GM21825 (cell line): ENCODE measurements around the gene EEIG1.

Source experiments
- ATAC-seq: cut with Tn5 transposase; IDR thresholded peaks from one replicate; pipeline ENCODE4 v1.9.1; 2021; ENCODE audit warnings: mild to moderate bottlenecking, moderate library complexity; ENCODE audit not compliant: unreplicated experiment

EEIG1 gene

DNA sequence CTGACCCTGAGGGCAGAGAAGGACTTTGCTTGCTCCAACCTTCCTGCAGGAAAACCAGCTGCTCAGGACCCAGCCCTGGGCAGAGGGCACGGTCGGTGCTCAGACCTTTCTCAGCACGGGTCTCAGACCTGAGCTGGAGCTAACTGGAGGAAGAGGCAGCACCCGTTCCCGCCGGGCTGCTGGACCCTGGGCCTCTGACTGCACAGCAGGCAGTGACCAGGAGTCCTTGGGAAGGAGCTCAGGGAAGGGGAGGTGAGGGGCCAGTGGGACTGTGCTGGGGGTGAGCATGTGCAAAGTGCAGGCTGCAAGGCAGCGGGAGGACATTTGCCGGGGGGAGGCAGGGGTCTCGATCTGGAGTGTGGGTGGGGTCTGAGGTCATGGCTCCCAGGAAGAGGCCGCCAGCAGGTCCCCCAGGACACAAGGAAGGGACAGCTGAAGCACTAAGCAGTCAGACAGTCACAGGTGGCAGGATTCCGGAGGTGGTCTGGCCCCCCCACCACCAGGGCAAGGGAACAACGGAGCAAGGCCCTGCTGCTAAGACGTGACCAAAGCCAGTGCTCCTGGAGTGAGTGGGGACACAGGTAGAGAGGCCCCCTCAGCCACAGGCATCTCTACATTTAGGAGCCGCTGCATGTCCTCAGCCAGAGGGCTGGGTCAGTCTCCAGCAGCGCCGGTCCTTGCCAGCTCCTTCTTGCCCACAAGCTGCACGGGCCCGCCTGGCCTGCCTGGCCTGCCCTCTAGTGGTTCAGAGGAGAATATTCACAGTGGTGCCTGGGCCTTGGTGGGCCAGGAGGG is 38.4 kb downstream of the EEIG1 start:
- no peak for ATAC-seq

- no peak for ATAC-seq
These were observed 38.9 kb downstream of the EEIG1 start for GRCh38 chr9:127941961-127942215.

DNA sequence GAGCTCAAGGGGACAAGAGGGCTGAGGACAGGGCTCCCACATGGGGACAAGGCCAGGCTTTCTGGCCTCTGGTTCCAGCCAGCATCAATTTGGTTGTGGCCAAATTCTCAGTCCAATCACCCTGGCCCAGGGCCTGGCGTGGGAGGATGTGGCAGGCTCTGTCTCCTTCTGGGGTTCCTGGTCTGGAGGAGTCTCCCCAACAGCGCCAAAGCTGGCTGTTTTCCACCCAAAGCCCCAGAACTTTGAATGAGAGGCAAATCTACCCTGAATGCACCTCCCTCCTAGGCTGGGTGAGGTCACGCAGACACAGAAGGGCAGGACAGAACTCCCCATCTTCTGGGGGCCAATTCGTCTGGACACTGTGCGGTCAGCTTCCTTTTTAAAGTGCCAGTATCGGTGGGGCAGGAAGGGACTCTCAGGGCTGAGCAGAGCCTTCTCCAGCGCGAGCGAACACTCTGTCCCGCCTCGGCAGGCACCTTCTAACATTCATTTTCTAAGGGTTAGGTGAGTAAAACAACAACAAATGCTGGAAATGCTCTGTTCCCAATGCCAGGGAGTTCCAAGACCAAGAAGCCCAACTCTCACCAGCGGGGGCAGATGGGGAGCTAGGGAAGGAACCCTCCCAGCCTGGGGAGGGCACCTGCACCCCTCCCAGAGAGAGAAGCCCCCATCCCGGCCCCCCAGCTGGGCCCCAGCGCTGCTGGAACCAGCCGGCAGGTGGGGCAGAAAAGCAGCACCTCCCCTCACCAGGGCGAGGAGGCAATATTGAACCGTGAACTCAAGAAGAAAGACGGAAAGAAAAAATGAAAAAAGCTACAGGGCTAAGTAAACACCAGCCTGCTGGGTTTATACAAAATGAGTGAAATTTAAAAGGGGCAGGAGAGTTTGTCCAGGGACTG is 39.5 kb downstream of the EEIG1 start:
- no peak for ATAC-seq

GRCh38 chr9:127940593-127940992 is 40.2 kb downstream of the EEIG1 start:
- no peak for ATAC-seq

GRCh38 chr9:127938298-127938690 is 42.5 kb downstream of the EEIG1 start:
- ATAC-seq, result no peak

- ATAC-seq, result peak; percentile 80
These were observed 43.1 kb downstream of the EEIG1 start, which contains the start of gene DPM2 for GRCh38 chr9:127937388-127938297. TSS of gene DPM2 (minus strand) at chr9:127937854. CDS start at chr9:127937820, 34 bp downstream.

- no peak for ATAC-seq
These were observed 43.8 kb downstream of the EEIG1 start for GRCh38 chr9:127937056-127937387.

DNA sequence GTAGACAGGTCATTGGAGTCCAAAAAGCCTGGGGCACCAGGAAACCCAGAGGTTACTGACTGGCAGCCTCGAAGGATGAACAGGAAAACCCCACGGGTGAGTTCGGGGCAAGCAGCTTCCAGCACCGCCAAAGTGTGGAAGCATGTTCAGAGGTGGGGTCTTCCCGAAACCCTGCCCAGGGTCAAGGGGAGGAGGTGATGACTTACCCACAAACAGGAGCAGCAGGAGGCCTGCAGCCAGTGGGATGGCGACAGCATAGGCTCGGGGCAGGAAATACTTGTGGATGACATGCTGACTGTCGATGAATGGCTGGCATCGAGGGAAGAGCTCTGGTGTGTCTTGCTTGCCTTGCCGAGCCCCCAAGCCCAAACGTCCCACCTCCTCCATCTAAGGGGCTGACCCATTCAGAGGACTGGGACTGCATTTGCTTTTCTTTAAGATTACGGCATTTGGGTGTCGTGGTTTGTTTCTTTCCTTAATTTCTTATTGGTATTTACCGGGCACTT is 44.4 kb downstream of the EEIG1 start:
- ATAC-seq, result no peak

GRCh38 chr9:127935765-127936221 is 45.0 kb downstream of the EEIG1 start:
- no peak for ATAC-seq

DNA sequence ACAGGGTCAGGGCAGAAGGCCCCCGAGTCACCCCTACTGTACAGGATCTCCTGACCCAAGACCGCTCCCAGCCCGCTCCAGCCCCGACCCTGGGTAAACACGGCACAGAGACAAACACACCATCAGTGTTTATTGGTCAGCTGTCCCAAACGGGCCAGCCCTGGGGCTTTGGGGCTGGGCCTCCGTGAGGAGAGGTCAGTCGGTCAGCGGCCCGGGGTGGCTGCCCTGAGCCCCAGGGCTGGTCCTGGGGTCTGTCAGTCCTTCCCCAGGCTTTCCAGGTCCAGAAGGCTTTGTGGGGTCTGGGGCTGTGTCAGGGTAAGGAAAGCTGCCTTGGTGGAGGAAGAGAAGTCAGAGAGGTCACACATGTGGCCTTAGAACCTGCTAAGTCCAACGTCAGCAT is 45.8 kb downstream of the EEIG1 start:
- ATAC-seq, result no peak

DNA sequence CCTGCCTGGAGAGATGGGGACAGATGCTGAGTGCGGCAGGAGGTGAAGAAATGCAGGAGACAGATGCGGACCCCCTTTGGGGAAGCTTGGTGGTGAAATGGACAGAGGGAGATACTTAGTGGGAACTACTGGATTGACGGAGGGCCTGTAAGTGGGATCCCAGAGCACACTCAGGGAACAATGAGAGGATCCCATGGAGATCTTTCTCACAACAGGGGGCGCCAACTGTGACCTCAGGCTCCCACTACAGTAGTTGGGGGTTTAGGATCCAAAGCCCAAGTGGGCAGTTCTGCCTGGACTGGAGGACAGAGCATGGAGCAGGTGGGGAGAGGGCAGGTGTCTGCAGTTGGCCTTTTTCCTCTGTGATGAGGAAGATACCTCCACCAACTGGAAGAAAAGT is 46.5 kb downstream of the EEIG1 start:
- no peak for ATAC-seq

DNA sequence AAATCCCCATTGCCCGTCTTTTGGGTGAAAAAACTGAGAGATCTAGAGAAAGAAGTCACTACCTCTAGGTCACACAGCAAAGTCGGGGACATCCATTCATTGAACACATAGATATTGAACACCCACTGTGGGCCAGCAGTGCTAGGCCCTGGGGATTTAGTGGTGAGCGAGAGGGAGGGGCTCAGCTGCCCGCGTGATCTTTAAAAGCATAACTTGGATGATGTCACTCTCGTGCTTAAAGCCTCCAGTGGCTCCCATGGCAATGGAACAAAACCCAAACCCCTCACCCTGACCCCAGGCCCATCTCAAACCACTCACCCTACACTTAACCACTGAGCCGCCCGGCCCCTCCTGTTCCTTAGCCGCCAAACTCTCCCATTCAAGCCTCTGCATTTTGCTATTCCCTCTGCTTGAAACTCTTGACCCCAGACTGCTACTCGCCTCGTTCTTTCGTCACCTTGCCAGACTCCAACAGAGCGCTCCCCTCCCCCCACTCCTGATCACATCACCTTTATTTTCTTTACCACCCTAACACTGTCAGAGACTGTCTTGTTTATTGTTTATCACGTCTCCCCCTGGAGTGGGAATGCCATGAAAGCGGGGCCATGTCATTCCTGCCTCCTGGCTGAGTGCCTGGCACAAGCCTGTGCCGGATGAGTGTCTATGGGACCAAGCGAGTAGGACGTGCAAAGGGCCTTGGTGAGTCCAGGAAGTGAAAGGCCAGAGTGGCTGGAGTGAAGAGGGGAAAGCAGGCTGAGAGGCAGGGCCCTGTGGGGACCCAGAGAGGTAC is 49.5 kb downstream of the EEIG1 start:
- no peak for ATAC-seq
